ENCODE data around the gene GTF3C1.

GTF3C1 gene

GRCh38 chr16:27597361-27597760 is 47.6 kb upstream of the GTF3C1 start:
- no peaks in the 10 kb centered on the region for H3K79me2 ChIP-seq (ENCODE audit: low read length)
- no peaks in the 10 kb centered on the region for H3K9me3 ChIP-seq (replicated peaks; ENCODE audit: insufficient read depth, low read length)
- no peaks in the 10 kb centered on the region for H3F3A ChIP-seq (ENCODE audit: insufficient read depth, low read length)
- DNase-seq: no peak
- no peak overlapping the region for H2AFZ ChIP-seq (ENCODE audit: low read length)
- no peaks in the 10 kb centered on the region for H4K20me1 ChIP-seq (ENCODE audit: insufficient read depth, low read length)
- H3K9ac ChIP-seq (ENCODE audit: low read length): no peak overlapping the region
- H3K36me3 ChIP-seq (replicated peaks; ENCODE audit: insufficient read depth, low read length): no peaks in the 10 kb centered on the region
- no peak overlapping the region for H3K27ac ChIP-seq (ENCODE audit: low read length)
- H3K4me1 ChIP-seq (ENCODE audit: low read length): no peaks in the 10 kb centered on the region
- H3K9me2 ChIP-seq (replicated peaks; ENCODE audit: insufficient read depth, low read length): no peaks in the 10 kb centered on the region
- no peak overlapping the region for H3K4me2 ChIP-seq (ENCODE audit: low read depth, low read length)
- TF ChIP-seq CTCF (IDR thresholded peaks at IDR 0.05; ENCODE audit: low read length) (no peak), EZH2phosphoT487 (IDR thresholded peaks at IDR 0.05; ENCODE audit: low read length) (no peak), EZH2 (optimal IDR thresholded peaks at IDR 0.05; ENCODE audit: low read depth, low read length) (no peak)
- H3K27me3 ChIP-seq (replicated peaks; ENCODE audit: insufficient read depth, low read length): no peaks in the 10 kb centered on the region
- H3K4me3 ChIP-seq (ENCODE audit: low read length): no peak overlapping the region

- Histone ChIP-seq H3K9me3 (replicated peaks; ENCODE audit: insufficient read depth, low read length) (no peaks in the 10 kb centered on the region), H3K36me3 (replicated peaks; ENCODE audit: insufficient read depth, low read length) (no peaks in the 10 kb centered on the region)
Observed at GRCh38 chr16:27596411-27596810, 46.7 kb upstream of the GTF3C1 start.

GRCh38 chr16:27595993-27596392 is 46.3 kb upstream of the GTF3C1 start:
- Histone ChIP-seq H4K20me1 (ENCODE audit: insufficient read depth, low read length) (no peaks in the 10 kb centered on the region), H3K9me2 (replicated peaks; ENCODE audit: insufficient read depth, low read length) (no peaks in the 10 kb centered on the region), H3F3A (ENCODE audit: insufficient read depth, low read length) (no peaks in the 10 kb centered on the region), H3K4me2 (ENCODE audit: low read depth, low read length) (no peak overlapping the region), H2AFZ (ENCODE audit: low read length) (no peak overlapping the region), H3K4me1 (ENCODE audit: low read length) (no peaks in the 10 kb centered on the region), H3K4me3 (ENCODE audit: low read length) (no peak overlapping the region), H3K9ac (ENCODE audit: low read length) (no peak overlapping the region), H3K9me3 (replicated peaks; ENCODE audit: insufficient read depth, low read length) (no peaks in the 10 kb centered on the region), H3K27ac (ENCODE audit: low read length) (no peak overlapping the region), H3K36me3 (replicated peaks; ENCODE audit: insufficient read depth, low read length) (no peaks in the 10 kb centered on the region), H3K79me2 (ENCODE audit: low read length) (no peaks in the 10 kb centered on the region), H3K27me3 (replicated peaks; ENCODE audit: insufficient read depth, low read length) (no peaks in the 10 kb centered on the region)
- TF ChIP-seq EZH2phosphoT487 (IDR thresholded peaks at IDR 0.05; ENCODE audit: low read length): no peak
- no peak for TF ChIP-seq EZH2 (optimal IDR thresholded peaks at IDR 0.05; ENCODE audit: low read depth, low read length)
- DNase-seq: no peak

More at GRCh38 chr16:27596411-27596810, 46.7 kb upstream of the GTF3C1 start:
- H3K27me3 ChIP-seq (replicated peaks; ENCODE audit: insufficient read depth, low read length): no peaks in the 10 kb centered on the region
- H3K4me3 ChIP-seq (ENCODE audit: low read length): no peak overlapping the region
- H3F3A ChIP-seq (ENCODE audit: insufficient read depth, low read length): no peaks in the 10 kb centered on the region
- no peaks in the 10 kb centered on the region for H3K4me1 ChIP-seq (ENCODE audit: low read length)
- no peaks in the 10 kb centered on the region for H3K9me2 ChIP-seq (replicated peaks; ENCODE audit: insufficient read depth, low read length)
- TF ChIP-seq EZH2phosphoT487 (IDR thresholded peaks at IDR 0.05; ENCODE audit: low read length) (no peak), EZH2 (optimal IDR thresholded peaks at IDR 0.05; ENCODE audit: low read depth, low read length) (no peak), CTCF (IDR thresholded peaks at IDR 0.05; ENCODE audit: low read length) (no peak)
- H3K79me2 ChIP-seq (ENCODE audit: low read length): no peaks in the 10 kb centered on the region
- no peaks in the 10 kb centered on the region for H4K20me1 ChIP-seq (ENCODE audit: insufficient read depth, low read length)
- H3K4me2 ChIP-seq (ENCODE audit: low read depth, low read length): no peak overlapping the region
- H2AFZ ChIP-seq (ENCODE audit: low read length): no peak overlapping the region
- no peak overlapping the region for H3K27ac ChIP-seq (ENCODE audit: low read length)
- no peak for DNase-seq
- H3K9ac ChIP-seq (ENCODE audit: low read length): no peak overlapping the region

- TF ChIP-seq EZH2phosphoT487 (IDR thresholded peaks at IDR 0.05; ENCODE audit: low read length) (no peak), CTCF (IDR thresholded peaks at IDR 0.05; ENCODE audit: low read length) (no peak), EZH2 (optimal IDR thresholded peaks at IDR 0.05; ENCODE audit: low read depth, low read length) (no peak)
- Histone ChIP-seq H4K20me1 (ENCODE audit: insufficient read depth, low read length) (no peaks in the 10 kb centered on the region), H3K4me2 (ENCODE audit: low read depth, low read length) (no peak overlapping the region), H3K27me3 (replicated peaks; ENCODE audit: insufficient read depth, low read length) (no peaks in the 10 kb centered on the region), H3K9me3 (replicated peaks; ENCODE audit: insufficient read depth, low read length) (no peaks in the 10 kb centered on the region), H3K4me1 (ENCODE audit: low read length) (no peaks in the 10 kb centered on the region), H3K79me2 (ENCODE audit: low read length) (no peaks in the 10 kb centered on the region), H2AFZ (ENCODE audit: low read length) (no peak overlapping the region), H3F3A (ENCODE audit: insufficient read depth, low read length) (no peaks in the 10 kb centered on the region), H3K9me2 (replicated peaks; ENCODE audit: insufficient read depth, low read length) (no peaks in the 10 kb centered on the region), H3K4me3 (ENCODE audit: low read length) (no peak overlapping the region), H3K27ac (ENCODE audit: low read length) (no peak overlapping the region), H3K9ac (ENCODE audit: low read length) (no peak overlapping the region), H3K36me3 (replicated peaks; ENCODE audit: insufficient read depth, low read length) (no peaks in the 10 kb centered on the region)
- DNase-seq: no peak
Observed at GRCh38 chr16:27595475-27595874, 45.8 kb upstream of the GTF3C1 start.

Measured in MM.1S (cell line).